ENCODE data around the gene SECTM1. TPM values are rescaled to one million over a fixed set of nuclear protein-coding genes. Genes with fewer than 3 reads are reported as not detected.

The SECTM1 gene
- total and polyA plus RNA-seq, 2 experiments from 2014 or later: 1.4 TPM

DNA sequence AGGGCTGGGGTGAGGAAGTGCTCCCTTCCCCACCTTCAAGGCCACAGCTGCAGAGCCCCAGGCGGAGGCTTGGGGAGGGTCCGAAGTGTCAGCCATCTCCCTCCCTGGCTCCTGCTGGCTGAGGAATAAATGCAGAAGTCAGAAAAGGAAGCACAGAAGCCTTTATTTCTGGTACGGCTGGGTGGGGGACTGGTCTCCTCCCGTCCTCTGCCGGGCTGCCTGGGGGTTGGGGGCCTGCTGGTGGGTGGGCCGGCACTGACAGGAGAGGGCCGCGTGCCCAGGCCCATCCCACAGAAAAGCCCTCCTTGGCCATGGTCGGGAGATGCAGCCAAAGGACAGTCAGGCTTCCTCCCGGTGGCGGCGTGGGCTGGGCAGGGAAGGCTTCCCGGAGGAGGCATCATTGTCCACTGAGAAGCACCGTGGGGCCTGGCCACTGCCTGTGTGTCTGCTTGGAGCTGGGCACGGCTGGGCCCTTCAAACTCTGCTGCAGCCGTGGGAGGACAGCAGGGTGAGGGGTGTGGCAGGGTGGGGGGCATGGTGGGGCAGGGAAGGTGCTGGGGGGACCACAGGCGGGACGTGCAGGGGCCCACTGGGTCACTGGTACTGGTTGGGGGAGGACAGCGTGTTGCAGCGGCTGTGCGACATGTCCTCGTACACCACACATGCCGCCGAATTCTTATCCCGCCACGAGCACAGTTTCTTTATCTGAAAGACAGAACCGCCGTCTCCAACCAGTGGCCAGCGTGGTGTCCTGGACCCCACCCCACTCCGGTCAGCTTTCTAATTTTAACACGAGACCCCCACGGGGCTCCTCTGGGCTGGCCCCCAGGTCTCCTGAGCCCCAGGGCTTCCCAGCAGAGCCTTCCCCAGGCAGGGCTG lies 18.6 kb downstream of the SECTM1 start:
- Histone ChIP-seq H4K20me1 (ENCODE audit: insufficient read depth) (no peaks in the 10 kb centered on the region), H3K27ac (no peak overlapping the region), H3K4me3 (no peak overlapping the region), H3K9me3 (ENCODE audit: low read depth) (no peaks in the 10 kb centered on the region), H3K4me1 (ENCODE audit: insufficient read depth) (no peaks in the 10 kb centered on the region), H3K27me3 (replicated peaks; ENCODE audit: insufficient read depth) (peaks cover 20% of the 10 kb centered on the region), H3K4me2 (ENCODE audit: unreplicated experiment) (no peak overlapping the region), H3K9me2 (ENCODE audit: insufficient read depth) (no peaks in the 10 kb centered on the region), H3F3A (ENCODE audit: insufficient read depth) (no peaks in the 10 kb centered on the region), H3K36me3 (ENCODE audit: low read depth) (no peaks in the 10 kb centered on the region), H2AFZ (no peak overlapping the region), H3K79me2 (ENCODE audit: insufficient read depth) (no peaks in the 10 kb centered on the region), H3K9ac (no peak overlapping the region)
- 54 to 58% methylated on average over 18 to 32 of the region's 32 CpGs for WGBS, 2 experiments (ENCODE audit: low coverage in 1 of 2, low lambda C conversion rate in 2 of 2, missing lambda C conversion rate in 2 of 2)
- no peak for DNase-seq
- in situ Hi-C loops (cut with MboI): no loop called here
- TF ChIP-seq EZH2 (IDR thresholded peaks at IDR 0.05; ENCODE audit: insufficient read depth, poor library complexity, severe bottlenecking) (no peak), EZH2phosphoT487 (IDR thresholded peaks at IDR 0.05; ENCODE audit: insufficient read depth, low read depth) (no peak)

DNA sequence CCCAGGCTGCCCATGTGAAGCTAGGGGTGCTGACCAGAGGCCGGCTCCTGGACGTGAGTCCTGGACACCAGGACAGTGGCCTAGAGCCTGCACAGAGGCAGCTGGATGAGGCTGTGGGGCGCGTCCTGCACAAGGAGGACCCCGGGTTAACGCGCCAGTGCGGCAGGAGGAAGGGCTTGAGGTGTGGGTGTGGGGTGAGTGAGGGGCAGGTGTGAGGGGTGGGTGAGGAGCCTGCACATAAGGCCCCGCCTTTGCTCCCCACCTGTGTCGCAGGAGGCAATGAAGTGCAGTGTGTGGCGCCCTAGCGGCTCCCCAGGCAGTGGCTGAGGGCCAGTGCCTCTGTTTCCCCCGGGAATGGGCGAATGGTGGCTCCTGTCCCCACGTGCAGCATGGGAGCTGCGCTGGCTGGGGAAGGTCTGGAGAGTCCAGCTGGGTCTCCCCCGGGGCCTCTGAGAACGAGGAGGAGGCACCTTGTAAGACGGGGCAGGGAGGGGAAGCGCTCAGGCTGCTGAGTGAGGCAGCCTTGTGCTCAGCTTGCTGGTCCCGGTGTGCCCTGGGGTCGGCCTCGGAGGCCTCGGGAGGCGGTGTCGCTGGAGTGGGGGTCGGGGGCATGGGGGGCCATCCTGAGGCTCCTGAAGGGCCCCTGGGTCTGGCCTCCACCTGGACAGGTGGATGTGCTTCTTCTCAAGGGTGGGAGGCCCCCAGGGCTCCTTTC lies 19.4 kb downstream of the SECTM1 start:
- in situ Hi-C loops (cut with MboI): no loop called here

DNA sequence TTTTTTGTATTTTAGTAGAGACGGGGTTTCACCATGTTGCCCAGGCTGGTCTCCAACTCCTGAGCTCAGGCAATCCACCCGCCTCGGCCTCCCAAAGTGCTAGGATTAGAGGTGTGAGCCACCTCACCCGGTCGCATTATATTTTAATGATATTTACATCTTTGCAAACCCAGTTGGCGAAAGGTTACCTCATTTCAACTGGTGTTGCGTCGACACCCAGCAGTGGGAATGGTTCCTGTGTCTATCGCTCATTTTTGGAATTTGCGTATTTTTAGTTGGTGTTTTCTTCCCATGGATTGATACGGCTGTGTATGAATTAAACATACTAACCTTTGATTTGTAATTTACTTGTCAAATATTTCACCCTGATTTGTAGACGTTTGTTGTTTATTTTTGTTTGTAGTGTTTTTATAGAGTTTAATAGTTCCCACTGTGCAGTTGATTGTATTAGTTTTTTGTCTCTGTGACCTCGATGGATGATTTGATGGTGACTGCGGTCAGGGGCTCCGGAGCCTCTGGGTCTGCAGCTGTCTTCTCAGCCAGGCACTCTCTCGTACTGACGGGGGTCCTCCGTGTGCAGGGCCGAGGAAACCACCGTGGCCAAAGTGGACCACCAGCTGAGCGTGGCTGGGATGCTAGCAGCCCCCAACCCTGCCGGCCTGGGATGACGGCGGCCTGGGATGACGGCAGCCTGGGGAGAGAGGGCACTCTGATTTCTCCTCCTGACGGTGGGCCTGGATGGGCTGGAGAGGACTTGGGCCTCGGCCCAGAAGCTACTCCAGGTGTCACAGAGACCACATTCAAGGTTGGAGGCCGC lies 20.2 kb downstream of the SECTM1 start:
- Histone ChIP-seq H3K9me3 (ENCODE audit: low read depth) (no peaks in the 10 kb centered on the region), H3K27me3 (replicated peaks; ENCODE audit: insufficient read depth) (peaks cover 20% of the 10 kb centered on the region), H3K4me3 (no peak overlapping the region), H3K9me2 (ENCODE audit: insufficient read depth) (no peaks in the 10 kb centered on the region), H4K20me1 (ENCODE audit: insufficient read depth) (no peaks in the 10 kb centered on the region), H2AFZ (no peak overlapping the region), H3K79me2 (ENCODE audit: insufficient read depth) (no peaks in the 10 kb centered on the region), H3K4me2 (ENCODE audit: unreplicated experiment) (no peak overlapping the region), H3F3A (ENCODE audit: insufficient read depth) (0 out of 2 replicates have a peak, but pooled peaks cover 4% of the 10 kb centered on the region), H3K36me3 (ENCODE audit: low read depth) (no peaks in the 10 kb centered on the region), H3K9ac (no peak overlapping the region), H3K27ac (no peak overlapping the region), H3K4me1 (ENCODE audit: insufficient read depth) (no peaks in the 10 kb centered on the region; the same call in 1 of the 2 replicates)
- WGBS, 2 experiments (ENCODE audit: low coverage in 1 of 2, low lambda C conversion rate in 2 of 2, missing lambda C conversion rate in 2 of 2): 64 to 65% methylated on average over 28 of the region's 28 CpGs
- TF ChIP-seq EZH2phosphoT487 (IDR thresholded peaks at IDR 0.05; ENCODE audit: insufficient read depth, low read depth) (no peak), EZH2 (IDR thresholded peaks at IDR 0.05; ENCODE audit: insufficient read depth, poor library complexity, severe bottlenecking) (no peak)
- no peak for DNase-seq
- in situ Hi-C loops (cut with MboI): no loop called here

More for the DNA sequence above, 19.4 kb downstream of the SECTM1 start:
- Histone ChIP-seq H3F3A (ENCODE audit: insufficient read depth) (no peaks in the 10 kb centered on the region), H3K9ac (no peak overlapping the region), H3K4me3 (no peak overlapping the region), H3K79me2 (ENCODE audit: insufficient read depth) (no peaks in the 10 kb centered on the region), H3K9me3 (ENCODE audit: low read depth) (no peaks in the 10 kb centered on the region), H3K4me2 (ENCODE audit: unreplicated experiment) (no peak overlapping the region), H4K20me1 (ENCODE audit: insufficient read depth) (no peaks in the 10 kb centered on the region), H3K27ac (no peak overlapping the region), H2AFZ (no peak overlapping the region), H3K36me3 (ENCODE audit: low read depth) (no peaks in the 10 kb centered on the region), H3K4me1 (ENCODE audit: insufficient read depth) (no peaks in the 10 kb centered on the region), H3K27me3 (replicated peaks; ENCODE audit: insufficient read depth) (peaks cover 20% of the 10 kb centered on the region), H3K9me2 (ENCODE audit: insufficient read depth) (no peaks in the 10 kb centered on the region)
- DNase-seq: no peak
- TF ChIP-seq EZH2phosphoT487 (IDR thresholded peaks at IDR 0.05; ENCODE audit: insufficient read depth, low read depth): no peak
- no peak for TF ChIP-seq EZH2 (IDR thresholded peaks at IDR 0.05; ENCODE audit: insufficient read depth, poor library complexity, severe bottlenecking)
- WGBS, 2 experiments (ENCODE audit: low coverage in 1 of 2, low lambda C conversion rate in 2 of 2, missing lambda C conversion rate in 2 of 2): 72 to 77% methylated on average over 26 to 27 of the region's 27 CpGs

DNA sequence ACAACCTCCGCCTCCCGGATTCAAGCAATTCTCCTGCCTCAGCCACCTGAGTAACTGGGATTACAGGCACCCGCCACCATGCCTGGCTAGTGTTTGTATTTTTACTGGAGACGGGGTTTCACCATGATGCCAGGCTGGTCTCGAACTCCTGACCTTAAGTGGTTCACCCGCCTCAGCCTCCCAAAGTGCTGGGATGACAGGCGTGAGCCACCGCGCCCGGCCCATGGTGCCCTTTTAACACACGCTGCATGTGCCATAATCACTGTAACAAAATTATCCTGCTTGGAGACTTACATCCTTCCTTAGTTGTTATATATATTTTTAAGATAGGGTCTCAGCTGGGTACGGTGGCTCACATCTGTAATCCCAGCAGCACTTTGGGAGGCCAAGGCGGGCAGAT lies 21.6 kb downstream of the SECTM1 start:
- H3K36me3 ChIP-seq (ENCODE audit: low read depth): no peaks in the 10 kb centered on the region
- no peaks in the 10 kb centered on the region; the same call in 1 of the 2 replicates for H3K4me1 ChIP-seq (ENCODE audit: insufficient read depth)
- DNase-seq: no peak
- H3K9me3 ChIP-seq (ENCODE audit: low read depth): no peaks in the 10 kb centered on the region
- 72 to 76% methylated on average over 13 of the region's 13 CpGs for WGBS, 2 experiments (ENCODE audit: low coverage in 1 of 2, low lambda C conversion rate in 2 of 2, missing lambda C conversion rate in 2 of 2)
- no peak overlapping the region for H3K27ac ChIP-seq
- no peak overlapping the region for H3K4me3 ChIP-seq
- H3K27me3 ChIP-seq (replicated peaks; ENCODE audit: insufficient read depth): peaks cover 20% of the 10 kb centered on the region
- in situ Hi-C loops (cut with MboI): no loop called here
- TF ChIP-seq EZH2phosphoT487 (IDR thresholded peaks at IDR 0.05; ENCODE audit: insufficient read depth, low read depth) (no peak), EZH2 (IDR thresholded peaks at IDR 0.05; ENCODE audit: insufficient read depth, poor library complexity, severe bottlenecking) (no peak)
- no peak overlapping the region for H3K4me2 ChIP-seq (ENCODE audit: unreplicated experiment)
- H3F3A ChIP-seq (ENCODE audit: insufficient read depth): peaks cover 4% of the 10 kb centered on the region; the same call in 1 of the 2 replicates
- no peaks in the 10 kb centered on the region for H3K79me2 ChIP-seq (ENCODE audit: insufficient read depth)
- H4K20me1 ChIP-seq (ENCODE audit: insufficient read depth): no peaks in the 10 kb centered on the region
- H2AFZ ChIP-seq: no peak overlapping the region
- no peaks in the 10 kb centered on the region for H3K9me2 ChIP-seq (ENCODE audit: insufficient read depth)
- no peak overlapping the region for H3K9ac ChIP-seq

Data from GM23248 (cell line).